ENCODE measurements around the gene CCR5AS.

Gene CCR5AS

DNA sequence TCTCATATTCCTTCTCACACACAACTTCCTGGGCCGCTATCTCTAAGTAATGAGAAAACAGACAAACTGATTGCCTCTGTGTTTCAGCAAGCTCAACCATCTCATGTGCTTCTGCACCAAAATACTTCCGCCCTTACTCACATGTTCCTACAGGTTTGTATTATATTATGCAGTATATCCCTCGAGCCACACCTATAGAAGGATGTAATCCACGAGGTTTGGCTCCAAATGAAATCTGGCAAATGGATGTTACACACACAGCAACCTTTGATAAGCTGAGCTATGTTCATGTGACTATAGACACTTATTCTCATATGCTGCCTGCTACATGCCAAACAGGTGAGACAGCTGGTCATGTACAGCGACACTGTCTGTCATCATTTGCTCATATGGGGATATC lies 22.8 kb upstream of the CCR5AS start:
- Histone ChIP-seq H3K27ac (ENCODE audit: insufficient read depth, low read length) (no peak overlapping the region), H2AFZ (ENCODE audit: low read length) (no peak overlapping the region), H3K9me3 (ENCODE audit: control insufficient read depth, insufficient read depth, low read depth, low read length) (no peaks in the 10 kb centered on the region), H3K4me2 (ENCODE audit: extremely low read depth, insufficient read depth, low read length) (no peak overlapping the region), H3K79me2 (ENCODE audit: control insufficient read depth, insufficient read depth, low read length) (no peaks in the 10 kb centered on the region), H3K4me3 (replicated peaks in 1 of 4; ENCODE audit: control extremely low read depth in 1 of 4, insufficient read depth in 1 of 4, low read depth in 3 of 4, low read length in 4 of 4) (no peak overlapping the region), H3K9ac (ENCODE audit: insufficient read depth, low read length) (no peak overlapping the region), H3K36me3 (ENCODE audit: control insufficient read depth, insufficient read depth, low read length) (no peaks in the 10 kb centered on the region), H3K27me3 (ENCODE audit: control insufficient read depth, insufficient read depth, low read length) (no peaks in the 10 kb centered on the region), H3K4me1 (ENCODE audit: control insufficient read depth, extremely low read depth, insufficient read depth, low read length) (no peaks in the 10 kb centered on the region), H4K20me1 (ENCODE audit: control insufficient read depth, extremely low read depth, insufficient read depth, low read length) (no peaks in the 10 kb centered on the region)
- DNase-seq (ENCODE audit: low read depth in 2 of 2), result no peak
- no peak for TF ChIP-seq CTCF (conservative IDR thresholded peaks at IDR 0.05 in 1 of 2, IDR thresholded peaks at IDR 0.05 in 1 of 2; ENCODE audit: low read depth in 1 of 2, low read length in 2 of 2)

DNA sequence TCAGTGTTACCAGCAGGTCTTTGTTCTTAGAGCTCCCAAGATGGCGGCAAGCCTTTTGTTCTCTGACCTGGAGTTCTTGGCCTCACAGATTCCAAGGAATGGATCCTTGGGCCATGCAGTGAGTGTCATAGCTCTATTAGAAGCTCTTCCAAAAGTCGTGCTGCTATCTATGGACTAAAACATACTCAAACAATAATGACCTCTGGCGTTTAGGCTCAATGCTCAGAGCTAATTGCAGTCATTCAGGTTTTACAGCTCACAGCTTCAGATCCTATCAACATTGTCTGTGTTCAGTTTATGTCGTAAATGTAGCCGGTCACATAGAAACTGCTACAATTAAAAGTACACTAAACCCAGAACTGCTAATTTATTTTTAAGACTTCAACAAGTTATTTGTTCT lies 22.4 kb upstream of the CCR5AS start:
- no peaks in the 10 kb centered on the region for H3K27me3 ChIP-seq (ENCODE audit: control insufficient read depth, insufficient read depth, low read length)
- H3K36me3 ChIP-seq (ENCODE audit: control insufficient read depth, insufficient read depth, low read length), result no peaks in the 10 kb centered on the region
- DNase-seq (ENCODE audit: low read depth in 2 of 2), result no peak
- no peak for TF ChIP-seq EZH2 (IDR thresholded peaks at IDR 0.05; ENCODE audit: low read length, missing control alignments)
- H3K4me3 ChIP-seq (replicated peaks in 1 of 4; ENCODE audit: control extremely low read depth in 1 of 4, insufficient read depth in 1 of 4, low read depth in 3 of 4, low read length in 4 of 4), result no peak overlapping the region
- no peak overlapping the region for H2AFZ ChIP-seq (ENCODE audit: low read length)
- no peak overlapping the region for H3K4me2 ChIP-seq (ENCODE audit: extremely low read depth, insufficient read depth, low read length)
- H3K4me1 ChIP-seq (ENCODE audit: control insufficient read depth, extremely low read depth, insufficient read depth, low read length), result no peaks in the 10 kb centered on the region
- H3K79me2 ChIP-seq (ENCODE audit: control insufficient read depth, insufficient read depth, low read length), result no peaks in the 10 kb centered on the region
- H4K20me1 ChIP-seq (ENCODE audit: control insufficient read depth, extremely low read depth, insufficient read depth, low read length), result no peaks in the 10 kb centered on the region
- no peak overlapping the region for H3K27ac ChIP-seq (ENCODE audit: insufficient read depth, low read length)
- no peak overlapping the region for H3K9ac ChIP-seq (ENCODE audit: insufficient read depth, low read length)
- no peaks in the 10 kb centered on the region for H3K9me3 ChIP-seq (ENCODE audit: control insufficient read depth, insufficient read depth, low read depth, low read length)

- Histone ChIP-seq H2AFZ (ENCODE audit: low read length) (no peak overlapping the region), H3K27me3 (ENCODE audit: control insufficient read depth, insufficient read depth, low read length) (no peaks in the 10 kb centered on the region), H3K9me3 (ENCODE audit: control insufficient read depth, insufficient read depth, low read depth, low read length) (no peaks in the 10 kb centered on the region), H3K79me2 (ENCODE audit: control insufficient read depth, insufficient read depth, low read length) (no peaks in the 10 kb centered on the region), H3K9ac (ENCODE audit: insufficient read depth, low read length) (no peak overlapping the region), H3K36me3 (ENCODE audit: control insufficient read depth, insufficient read depth, low read length) (no peaks in the 10 kb centered on the region), H3K4me3 (replicated peaks in 1 of 4; ENCODE audit: control extremely low read depth in 1 of 4, insufficient read depth in 1 of 4, low read depth in 3 of 4, low read length in 4 of 4) (no peak overlapping the region), H3K4me2 (ENCODE audit: extremely low read depth, insufficient read depth, low read length) (no peak overlapping the region), H3K27ac (ENCODE audit: insufficient read depth, low read length) (no peak overlapping the region), H3K4me1 (ENCODE audit: control insufficient read depth, extremely low read depth, insufficient read depth, low read length) (no peaks in the 10 kb centered on the region), H4K20me1 (ENCODE audit: control insufficient read depth, extremely low read depth, insufficient read depth, low read length) (no peaks in the 10 kb centered on the region)
- DNase-seq (ENCODE audit: low read depth in 2 of 2), result peak in 1 of 2 donors; percentile 32
- TF ChIP-seq EZH2 (IDR thresholded peaks at IDR 0.05; ENCODE audit: low read length, missing control alignments) (no peak), CTCF (conservative IDR thresholded peaks at IDR 0.05 in 1 of 2, IDR thresholded peaks at IDR 0.05 in 1 of 2; ENCODE audit: low read depth in 1 of 2, low read length in 2 of 2) (peak in 1 of 2 donors; percentile 2)
Observed at GRCh38 chr3:46427916-46428833, 21.3 kb upstream of the CCR5AS start.
